ENCODE results near the gene MOGAT1. TPM values are rescaled to one million over a fixed set of nuclear protein-coding genes. Genes with fewer than 3 reads are reported as not detected.

Gene MOGAT1
- total and polyA plus RNA-seq, 2 of the 8 experiments (the other 6 are each of a cell fraction or from before 2014, with no cell fraction given) = 0.11 to 0.67 TPM

DNA sequence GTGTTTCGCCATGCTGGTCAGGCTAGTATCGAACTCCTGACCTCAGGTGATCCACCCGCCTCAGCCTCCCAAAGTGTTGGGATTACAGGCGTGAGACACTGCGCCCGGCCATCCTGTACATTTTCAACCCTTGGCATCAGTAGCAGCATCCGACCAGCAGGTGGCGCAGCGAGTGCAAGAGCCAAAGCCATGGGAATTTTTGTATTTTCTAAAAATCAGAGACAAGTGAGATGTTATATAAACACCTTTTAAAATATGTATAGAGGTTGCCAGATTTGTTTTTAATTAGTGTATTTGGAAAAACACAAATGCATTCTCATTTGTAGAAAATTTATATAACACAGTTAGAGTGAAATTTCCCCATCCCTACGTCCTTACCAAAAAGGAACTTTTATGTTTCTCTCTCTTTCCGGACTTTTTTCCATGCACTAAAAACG is 36.8 kb downstream of the MOGAT1 start:
- Histone ChIP-seq H3K79me1 (ENCODE audit: low read depth, low read length) (no peaks in the 10 kb centered on the region), H2BK5ac (ENCODE audit: low read depth, low read length) (no peak overlapping the region), H3K36me3 (ENCODE audit: control insufficient read depth in 2 of 4, insufficient read depth in 4 of 4, low read length in 3 of 4) (no peaks in the 10 kb centered on the region), H4K91ac (replicated peaks; ENCODE audit: insufficient read length, low read length) (no peak overlapping the region), H4K20me1 (replicated peaks in 1 of 2; ENCODE audit: control insufficient read depth in 1 of 2, insufficient read depth in 2 of 2, low read length in 2 of 2) (no peaks in the 10 kb centered on the region), H3K27me3 (replicated peaks in 1 of 4; ENCODE audit: control insufficient read depth in 3 of 4, extremely low read depth in 1 of 4, insufficient read depth in 3 of 4, low read length in 3 of 4) (no peaks in the 10 kb centered on the region), H2BK20ac (ENCODE audit: low read length) (no peak overlapping the region), H3K23me2 (ENCODE audit: low read depth, low read length) (no peaks in the 10 kb centered on the region; the same call in 1 of the 2 replicates), H2AFZ (ENCODE audit: low read length) (no peak overlapping the region), H3K9me3 (ENCODE audit: insufficient read depth in 2 of 2, low read depth in 1 of 2, low read length in 1 of 2) (0 out of 4 replicates have a peak, but pooled peaks cover 0 to 2% of the 10 kb centered on the region in 2 experiments), H3K23ac (ENCODE audit: insufficient read length) (no peak overlapping the region), H2BK120ac (replicated peaks; ENCODE audit: low read depth, low read length) (no peak overlapping the region), H3K9ac (replicated peaks in 1 of 4; ENCODE audit: extremely low read depth in 1 of 4, low read depth in 3 of 4, low read length in 3 of 4) (no peak overlapping the region), H3K4me3 (ENCODE audit: extremely low read depth in 1 of 4, insufficient read depth in 2 of 4, low read depth in 3 of 4, low read length in 4 of 4) (no peak overlapping the region), H4K5ac (ENCODE audit: insufficient read length, low read depth, low read length) (no peak overlapping the region), H3K18ac (ENCODE audit: extremely low read depth, low read length) (no peak overlapping the region), H3K14ac (ENCODE audit: insufficient read length) (no peak overlapping the region), H3K4me1 (replicated peaks in 1 of 4; ENCODE audit: control insufficient read depth in 3 of 4, insufficient read depth in 4 of 4, low read length in 3 of 4) (peaks cover 0 to 6% (median 0%) of the 10 kb centered on the region in 4 experiments; a peak in 3 of 7 replicates), H2BK12ac (ENCODE audit: low read depth, low read length) (no peak overlapping the region), H3K27ac (ENCODE audit: low read depth, low read length) (no peak overlapping the region), H3K4me2 (ENCODE audit: insufficient read depth in 1 of 2, low read depth in 2 of 2, low read length in 2 of 2) (no peak overlapping the region), H2AK5ac (ENCODE audit: low read depth, low read length) (no peak overlapping the region), H3K4ac (replicated peaks; ENCODE audit: insufficient read length, low read depth, low read length) (no peak overlapping the region), H2BK15ac (ENCODE audit: low read length) (no peak overlapping the region), H4K8ac (ENCODE audit: extremely low read depth, insufficient read depth, low read length) (no peak overlapping the region), H3K79me2 (ENCODE audit: control insufficient read depth in 1 of 2, insufficient read depth in 2 of 2, low read length in 2 of 2) (no peaks in the 10 kb centered on the region), H3K56ac (replicated peaks; ENCODE audit: insufficient read length, low read depth, low read length) (no peak overlapping the region)
- POLR2A ChIA-PET (ENCODE audit: partially characterized antibody) = interaction anchor here (0.9 kb wide), 1 partner anchor 195 kb away, joined by 3 read pairs; no protein-coding TSS in a partner anchor
- FAIRE-seq = no peak
- peak in 1 of 2 experiments; percentile 87 for DNase-seq (ENCODE audit: low read depth in 1 of 2, low spot score in 2 of 2)
- CTCF ChIA-PET (ENCODE audit: partially characterized antibody) = interaction anchor here (0.7 to 12.1 kb wide), 38 partner anchors 9 to 260 kb away, joined by 3 to 124 read pairs (median 5); partner anchors contain the start of gene MOGAT1
- 48% methylated on average over 12 of the region's 12 CpGs; no CpG with 5 or more reads in 1 of the 2 experiments for WGBS, 2 experiments (ENCODE audit: extremely low coverage in 1 of 2, insufficient coverage in 1 of 2, insufficient read length in 1 of 2, insufficient replicate concordance in 2 of 2, low coverage in 1 of 2, low lambda C conversion rate in 2 of 2, missing lambda C conversion rate in 1 of 2)
- no peak for TF ChIP-seq SIX5 (IDR thresholded peaks at IDR 0.05; ENCODE audit: low read depth, low read length)
- TF ChIP-seq CREB1 (IDR thresholded peaks at IDR 0.05) = no peak
- TF ChIP-seq EP300 (IDR thresholded peaks at IDR 0.05; ENCODE audit: borderline replicate concordance in 1 of 2, low read depth in 2 of 2, low read length in 2 of 2) = no peak
- TF ChIP-seq, protein P1, sequence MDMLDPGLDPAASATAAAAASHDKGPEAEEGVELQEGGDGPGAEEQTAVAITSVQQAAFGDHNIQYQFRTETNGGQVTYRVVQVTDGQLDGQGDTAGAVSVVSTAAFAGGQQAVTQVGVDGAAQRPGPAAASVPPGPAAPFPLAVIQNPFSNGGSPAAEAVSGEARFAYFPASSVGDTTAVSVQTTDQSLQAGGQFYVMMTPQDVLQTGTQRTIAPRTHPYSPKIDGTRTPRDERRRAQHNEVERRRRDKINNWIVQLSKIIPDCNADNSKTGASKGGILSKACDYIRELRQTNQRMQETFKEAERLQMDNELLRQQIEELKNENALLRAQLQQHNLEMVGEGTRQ (IDR thresholded peaks at IDR 0.05; ENCODE audit: low read length) = no peak
- TF ChIP-seq RAD21 (IDR thresholded peaks at IDR 0.05 in 1 of 2, conservative IDR thresholded peaks at IDR 0.05 in 1 of 2; ENCODE audit: low read depth in 2 of 2, low read length in 2 of 2) = peak; percentile 75 to 77
- no peak for TF ChIP-seq POU5F1 (IDR thresholded peaks at IDR 0.05; ENCODE audit: low read depth, low read length)
- no peak for TF ChIP-seq HDAC2 (IDR thresholded peaks at IDR 0.05; ENCODE audit: borderline replicate concordance in 1 of 2, low read depth in 2 of 2, low read length in 2 of 2)
- TF ChIP-seq SAP30 (IDR thresholded peaks at IDR 0.05; ENCODE audit: insufficient read depth, insufficient replicate concordance, low read length) = no peak
